Measurements from ENCODE around the gene FOXO6.
A peak's percentile ranks its signal among the peaks of the same experiment; 100 is the strongest.

Gene FOXO6

DNA sequence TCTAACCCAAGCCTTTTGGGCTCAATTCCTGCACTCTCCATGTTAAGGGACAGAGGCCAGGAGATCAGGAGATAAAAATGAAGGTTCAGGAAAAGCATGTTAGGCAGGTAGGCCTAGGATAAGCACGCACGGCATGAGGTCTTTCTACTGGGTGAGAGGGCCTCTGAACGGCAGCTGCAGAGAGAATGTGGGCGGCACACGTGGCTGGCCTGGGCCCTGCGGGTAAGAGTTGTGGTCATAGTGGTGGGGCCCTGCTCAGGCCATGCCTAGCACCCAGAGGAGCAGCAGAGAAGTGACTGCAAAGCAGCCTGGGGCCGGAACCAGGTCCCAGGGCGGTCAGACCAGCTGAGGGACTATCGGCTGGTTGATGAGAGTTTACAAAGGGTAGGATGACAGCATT lies 7.5 kb upstream of the FOXO6 start:
- DNase-seq, result no peak

DNA sequence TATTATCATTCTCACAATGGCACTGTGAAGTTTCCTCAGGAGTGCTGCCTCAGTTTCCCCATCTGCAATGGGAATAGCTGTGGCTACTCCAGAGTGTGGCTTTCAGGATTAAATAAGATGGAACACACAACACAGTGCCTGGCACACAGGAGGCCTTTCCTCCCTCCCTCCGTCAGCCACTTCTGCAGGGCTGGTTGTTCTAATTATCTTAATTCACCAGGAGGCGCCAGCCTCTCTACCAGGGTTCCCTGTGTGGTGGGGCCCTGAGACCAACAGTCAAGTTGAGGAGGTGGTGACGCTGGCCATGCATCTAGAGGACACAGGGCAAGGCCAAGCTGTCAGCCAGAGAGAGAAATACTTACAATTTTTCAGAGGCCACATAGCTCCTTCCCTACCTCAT lies 6.3 kb upstream of the FOXO6 start:
- DNase-seq, result no peak

DNA sequence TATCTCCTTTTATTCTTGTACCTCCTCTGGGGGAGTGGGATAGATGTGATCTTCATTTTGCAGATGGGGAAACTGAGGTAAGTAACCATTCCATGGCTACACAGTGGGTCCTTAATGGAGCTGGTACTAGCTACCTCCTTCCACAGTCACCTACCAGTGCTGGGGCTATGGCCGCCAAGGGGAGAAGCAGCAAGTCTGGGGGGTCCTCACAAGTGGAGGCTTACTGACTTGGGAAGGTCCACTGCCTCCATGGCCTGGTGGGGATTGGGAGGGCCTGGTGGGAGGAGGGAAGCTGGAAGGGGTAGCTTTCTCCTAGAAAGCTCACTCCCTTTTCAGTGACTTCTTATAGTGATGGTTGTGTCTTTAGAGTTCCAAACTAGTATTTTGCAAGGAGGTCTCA lies 5.9 kb upstream of the FOXO6 start:
- no peak for DNase-seq

DNA sequence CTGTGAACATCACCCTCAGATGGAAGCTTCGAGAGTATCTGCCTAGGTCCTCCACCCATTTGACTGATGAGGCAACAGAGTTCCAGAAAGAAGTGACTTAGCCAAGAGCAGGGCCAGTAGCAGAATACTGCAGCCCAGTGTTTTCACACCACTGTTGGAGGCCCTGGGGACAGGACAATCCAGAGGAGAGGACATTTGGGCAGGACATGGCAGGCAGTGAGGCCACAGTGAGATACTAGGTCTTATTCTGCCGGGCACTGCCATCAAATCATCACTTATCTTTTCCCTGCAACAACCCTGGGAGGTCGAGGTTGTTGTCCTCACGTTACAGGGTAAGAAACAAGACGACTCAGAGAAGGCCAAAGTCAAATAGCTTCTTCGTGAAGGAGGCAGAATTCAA lies 5.5 kb upstream of the FOXO6 start:
- DNase-seq, result no peak

DNA sequence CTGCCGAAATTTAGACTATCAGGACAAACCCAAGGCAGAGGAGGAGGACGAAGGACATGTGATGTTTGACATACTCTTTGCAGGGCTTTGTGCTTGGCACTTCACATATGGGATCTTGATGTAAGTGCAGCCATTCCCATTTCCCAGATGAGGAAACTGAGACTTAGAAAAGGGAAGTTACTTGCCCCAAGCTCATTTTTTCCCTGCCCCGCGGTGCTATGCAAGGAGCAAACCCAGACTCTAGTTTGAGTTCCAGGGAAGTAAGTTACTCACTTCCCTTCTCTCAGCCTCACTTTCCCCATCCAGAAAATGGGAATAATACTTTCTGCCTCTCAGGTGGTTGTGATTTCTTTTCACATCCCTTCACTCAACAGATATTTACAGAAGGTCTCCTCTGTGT lies 4.5 kb upstream of the FOXO6 start:
- no peak for DNase-seq

DNA sequence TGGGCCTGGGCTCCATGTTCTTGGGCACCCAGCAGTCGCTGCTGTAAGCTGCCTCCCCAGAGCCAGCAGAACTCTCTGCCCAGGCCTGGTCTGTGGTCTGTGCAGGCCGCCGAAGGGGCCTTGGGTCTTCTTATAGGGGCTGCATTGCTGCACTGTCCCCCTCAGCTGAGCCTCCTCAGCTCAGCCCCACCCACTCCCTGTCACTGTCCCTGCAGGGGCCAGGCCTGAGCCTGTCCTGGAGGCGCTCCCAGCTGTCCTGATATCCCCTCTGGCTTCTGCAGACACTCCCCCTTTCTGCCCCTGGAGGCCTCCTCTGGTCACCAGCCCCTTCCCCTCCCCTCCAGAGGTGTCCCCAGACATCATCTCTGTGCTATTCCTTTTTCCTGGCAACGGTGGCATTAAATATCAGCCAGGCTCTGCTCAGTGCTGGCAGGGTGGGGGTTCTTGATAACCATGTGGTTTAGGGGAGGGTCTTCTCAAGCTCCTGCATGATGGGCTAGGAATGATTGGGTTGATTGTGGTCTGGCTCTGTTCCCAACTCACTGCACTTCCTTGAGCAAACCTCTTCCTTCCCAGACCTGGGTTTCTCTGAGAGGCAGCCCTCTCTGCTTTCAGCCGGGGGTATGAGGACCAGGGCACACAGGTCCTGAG lies 3.7 kb upstream of the FOXO6 start:
- DNase-seq, result no peak

DNA sequence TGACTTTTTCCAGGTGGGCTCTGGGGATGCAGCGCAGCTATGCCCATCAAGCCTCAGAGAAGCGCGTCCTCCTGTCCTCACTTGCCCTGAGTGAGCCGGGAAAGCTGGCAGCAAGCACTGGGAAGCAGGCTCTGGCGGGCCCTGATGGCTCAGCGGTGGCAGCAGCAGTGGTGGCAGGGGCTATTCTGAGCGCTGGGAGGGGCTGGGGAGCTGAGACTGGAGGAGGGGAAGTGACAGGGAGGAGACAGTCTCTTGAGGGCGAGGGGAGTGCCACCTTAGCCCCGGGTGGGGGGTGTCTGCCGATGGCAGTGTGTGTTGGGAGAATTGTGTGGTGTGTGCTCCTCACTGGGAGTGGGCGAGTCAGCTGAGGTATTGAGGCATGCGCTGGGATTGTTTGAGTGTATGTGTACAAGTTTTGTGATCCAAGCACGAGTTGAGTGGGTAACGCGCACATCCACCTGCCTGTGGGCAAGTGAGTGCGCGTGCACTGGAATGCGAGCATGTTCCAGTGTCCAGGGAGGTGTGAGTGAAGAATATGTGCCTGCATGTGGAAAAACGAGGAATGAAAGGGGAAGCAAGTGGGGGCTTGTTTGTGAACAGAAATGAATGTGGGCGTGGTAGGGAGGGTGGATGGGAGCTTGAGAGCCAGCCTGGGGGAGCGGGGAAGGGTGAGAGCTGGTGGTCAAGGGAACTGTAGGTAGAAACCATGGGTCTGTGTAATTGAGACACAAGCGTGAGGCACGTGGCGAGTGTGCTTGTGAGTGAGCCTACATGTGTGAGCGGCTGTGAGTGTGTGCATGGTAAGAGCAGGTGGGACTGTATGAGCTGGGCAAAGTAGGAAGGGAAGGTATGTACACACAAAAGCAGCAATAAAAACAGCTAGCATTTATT lies 2.9 kb upstream of the FOXO6 start:
- DNase-seq, result no peak

DNA sequence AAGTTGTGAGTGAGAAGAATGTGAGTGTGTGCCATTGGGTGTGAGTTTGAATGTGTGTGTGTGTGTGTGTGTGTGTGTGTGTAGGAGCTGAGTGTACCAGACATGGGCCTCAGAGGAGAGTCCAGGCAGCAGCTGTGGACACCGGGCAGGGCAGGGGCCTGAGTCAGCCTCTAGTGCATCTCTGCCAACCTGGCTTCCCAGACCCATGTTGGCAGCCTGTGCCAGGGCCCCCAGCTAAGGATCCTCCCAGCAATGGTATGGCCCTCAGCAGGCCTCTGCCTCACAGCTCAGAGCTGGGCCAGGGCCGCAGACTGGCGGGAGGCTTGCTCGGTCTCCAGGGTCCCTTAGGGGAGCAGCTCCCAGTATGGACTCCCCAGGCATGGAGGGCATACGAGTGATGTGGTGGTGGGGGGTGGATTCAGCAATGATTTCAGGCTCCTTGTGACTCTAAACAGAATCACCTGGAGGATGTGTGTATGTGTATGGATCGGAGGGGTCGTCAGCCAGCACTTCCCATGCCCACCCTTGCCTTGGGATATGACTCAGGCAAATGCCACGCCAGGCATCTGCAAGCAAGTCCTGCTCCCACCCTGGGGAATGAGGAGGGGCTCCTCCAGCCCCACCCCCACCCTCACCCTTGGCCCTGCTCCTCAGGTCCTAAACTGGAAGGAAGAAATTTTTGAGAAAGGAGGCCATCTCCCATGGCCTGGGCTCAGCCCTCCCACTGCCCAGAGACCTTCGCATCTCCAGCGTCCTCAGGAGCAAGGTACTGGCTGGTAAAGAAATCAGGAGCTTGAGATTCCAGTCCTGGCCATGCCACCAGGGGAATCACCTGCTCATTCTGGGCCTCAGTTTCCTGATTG lies 1.8 kb upstream of the FOXO6 start:
- DNase-seq, result no peak

DNA sequence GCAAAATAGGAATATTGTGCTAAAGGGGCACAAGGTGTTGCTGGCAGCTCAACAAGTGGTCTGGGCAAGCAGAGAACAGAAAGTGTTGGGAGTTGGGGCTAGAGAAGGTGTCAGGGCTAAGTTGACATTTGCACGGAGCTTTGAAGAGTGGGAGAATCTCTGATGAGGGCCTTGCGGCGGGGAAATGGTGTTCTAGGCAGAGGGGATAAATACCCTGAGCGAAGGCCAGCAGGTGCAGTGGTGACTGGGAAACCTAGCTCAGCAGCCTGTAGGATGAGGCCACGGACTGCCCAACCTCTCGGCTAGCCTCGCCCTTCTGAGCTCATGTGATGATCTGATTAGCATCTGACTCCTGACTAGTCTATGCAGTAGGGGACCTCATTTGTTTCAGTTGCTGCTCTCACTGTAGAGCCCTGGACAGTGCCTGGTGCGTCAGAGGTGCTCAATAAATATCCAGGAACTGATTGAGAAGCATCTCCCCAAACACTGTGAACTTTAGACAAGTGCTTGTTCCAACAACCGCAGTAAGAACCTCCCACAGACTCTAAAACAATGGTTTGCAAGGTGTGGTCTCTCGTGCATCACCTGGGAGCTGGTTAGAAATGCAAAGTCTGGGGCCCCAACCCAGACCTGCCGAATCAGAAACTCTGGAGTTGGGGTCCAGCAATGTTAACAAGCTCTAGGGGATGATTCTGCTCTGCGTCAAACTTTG lies 1.0 kb upstream of the FOXO6 start:
- DNase-seq, result no peak

DNA sequence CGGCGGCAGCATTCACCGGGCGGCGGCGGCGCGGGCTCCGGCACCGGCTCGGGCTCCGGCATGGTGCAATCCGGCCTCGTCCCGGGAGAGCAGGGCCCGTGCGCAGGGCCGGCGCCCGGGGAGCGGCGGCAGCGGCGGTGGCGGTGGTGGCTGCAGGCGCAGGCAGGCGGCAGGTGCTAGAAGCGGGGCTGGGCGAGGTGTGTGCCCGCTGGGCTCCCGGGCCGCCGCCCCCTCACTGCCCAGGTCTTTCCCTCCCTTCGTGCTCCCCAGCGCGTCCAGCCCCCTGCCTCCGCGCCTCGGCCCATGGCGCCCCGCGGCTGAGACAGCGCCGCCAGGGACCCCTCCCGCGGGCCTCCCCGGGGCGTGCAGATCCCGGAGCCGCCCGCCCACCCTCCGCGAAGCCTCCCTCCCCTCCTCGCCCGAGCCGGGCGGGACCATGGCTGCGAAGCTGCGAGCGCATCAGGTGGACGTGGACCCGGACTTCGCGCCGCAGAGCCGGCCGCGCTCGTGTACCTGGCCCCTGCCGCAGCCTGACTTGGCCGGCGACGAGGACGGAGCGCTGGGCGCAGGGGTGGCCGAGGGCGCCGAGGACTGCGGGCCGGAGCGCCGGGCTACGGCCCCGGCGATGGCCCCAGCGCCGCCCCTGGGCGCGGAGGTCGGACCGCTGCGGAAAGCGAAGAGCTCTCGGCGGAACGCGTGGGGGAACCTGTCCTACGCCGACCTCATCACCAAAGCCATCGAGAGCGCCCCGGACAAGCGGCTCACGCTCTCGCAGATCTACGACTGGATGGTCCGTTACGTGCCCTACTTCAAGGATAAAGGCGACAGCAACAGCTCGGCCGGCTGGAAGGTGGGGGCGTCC lies 492 bp downstream of the FOXO6 start:
- DNase-seq, result no peak

DNA sequence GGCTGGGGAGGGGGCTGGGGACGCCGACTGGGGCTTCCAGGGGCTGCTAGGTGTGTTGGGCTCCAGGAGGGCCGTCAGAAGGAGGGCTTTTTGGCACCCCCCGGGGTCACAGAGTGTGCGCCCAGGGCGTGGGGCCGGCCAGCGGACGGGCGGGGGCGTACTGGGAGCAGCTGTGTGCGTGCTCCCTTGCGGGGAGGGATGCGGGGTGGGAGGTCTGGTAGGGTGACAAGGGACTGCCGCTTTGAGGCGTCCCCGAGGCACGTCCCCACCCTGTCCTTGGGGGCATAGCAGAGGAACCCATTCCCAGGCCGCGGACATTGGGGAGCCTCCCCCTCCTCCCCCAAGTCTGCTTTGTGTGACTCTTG lies 1.1 kb downstream of the FOXO6 start:
- DNase-seq, result no peak

DNA sequence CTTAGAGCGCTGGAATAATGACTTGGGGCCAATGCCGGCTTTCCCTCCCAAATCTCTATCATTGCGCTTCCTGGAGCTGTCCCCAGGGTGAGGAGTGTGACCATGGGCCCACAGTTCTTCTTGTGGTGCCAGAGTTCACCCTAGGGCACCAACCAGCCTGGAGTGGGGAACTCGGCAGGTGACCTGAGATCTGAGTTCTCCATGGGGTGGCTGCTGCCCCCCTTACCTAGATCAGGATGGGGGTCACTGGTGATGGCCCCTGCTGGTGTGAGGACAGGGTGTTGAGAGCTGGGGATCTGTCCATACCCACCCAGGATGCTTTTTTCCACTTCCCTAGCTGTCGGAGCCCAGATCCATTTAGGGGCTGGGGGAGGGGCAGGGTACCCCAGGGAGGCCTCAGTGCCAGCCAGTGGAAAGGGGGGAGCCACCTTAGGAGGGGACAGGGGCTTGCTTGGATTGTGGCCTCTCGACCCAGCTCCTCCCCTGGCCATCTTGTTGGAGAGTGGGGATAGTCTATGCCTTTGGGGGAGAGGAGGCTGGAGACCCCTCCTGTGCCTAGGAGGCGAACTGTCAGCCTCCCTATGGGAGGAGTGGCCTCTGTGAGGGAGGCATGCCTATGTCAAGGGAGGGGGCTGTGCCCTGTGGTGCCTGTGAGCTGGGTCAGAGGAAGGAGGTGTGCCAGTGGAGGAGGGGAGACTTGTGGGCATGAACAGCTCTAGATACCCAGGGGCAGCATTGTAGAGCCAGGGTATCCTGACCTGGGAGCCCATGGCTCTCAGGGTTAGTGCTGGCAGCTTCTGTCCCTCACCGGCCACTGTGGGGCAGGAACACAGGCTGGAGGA lies 1.7 kb downstream of the FOXO6 start:
- no peak for DNase-seq

DNA sequence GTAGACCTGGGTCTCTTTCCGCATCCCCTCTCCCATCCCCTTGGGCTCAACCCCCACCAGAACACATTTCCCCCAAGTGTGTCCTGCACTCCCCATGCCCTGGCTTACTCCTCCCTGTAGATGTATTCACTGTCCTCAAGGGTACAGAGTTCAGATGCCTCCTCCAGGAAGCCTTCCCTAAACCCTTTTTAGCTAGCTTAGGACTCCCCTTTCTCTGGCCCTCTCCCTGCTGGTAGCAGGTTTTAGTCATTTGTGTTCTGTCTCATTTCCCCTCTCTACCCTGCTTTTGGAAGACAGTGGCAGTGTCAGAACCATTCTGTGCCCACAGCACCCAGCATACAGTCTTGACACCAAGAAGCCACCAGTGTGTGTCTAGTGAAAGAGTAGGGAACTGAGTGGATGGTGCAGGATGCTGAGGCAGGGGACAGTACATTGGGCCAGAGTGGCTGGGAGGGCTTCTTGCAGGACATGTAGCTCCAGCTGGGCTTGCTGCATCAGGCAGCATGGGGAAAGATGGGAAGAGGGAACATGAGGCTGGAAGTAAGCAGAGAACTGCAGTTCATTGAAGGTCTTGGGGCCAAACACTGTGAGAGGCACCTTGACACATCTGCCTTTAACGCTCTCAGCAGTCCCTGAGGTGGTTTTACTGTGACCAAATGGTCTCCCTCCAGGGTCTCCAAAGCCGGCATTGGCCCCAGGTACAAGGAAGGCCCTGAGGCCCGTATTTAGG lies 2.5 kb downstream of the FOXO6 start:
- no peak for DNase-seq

DNA sequence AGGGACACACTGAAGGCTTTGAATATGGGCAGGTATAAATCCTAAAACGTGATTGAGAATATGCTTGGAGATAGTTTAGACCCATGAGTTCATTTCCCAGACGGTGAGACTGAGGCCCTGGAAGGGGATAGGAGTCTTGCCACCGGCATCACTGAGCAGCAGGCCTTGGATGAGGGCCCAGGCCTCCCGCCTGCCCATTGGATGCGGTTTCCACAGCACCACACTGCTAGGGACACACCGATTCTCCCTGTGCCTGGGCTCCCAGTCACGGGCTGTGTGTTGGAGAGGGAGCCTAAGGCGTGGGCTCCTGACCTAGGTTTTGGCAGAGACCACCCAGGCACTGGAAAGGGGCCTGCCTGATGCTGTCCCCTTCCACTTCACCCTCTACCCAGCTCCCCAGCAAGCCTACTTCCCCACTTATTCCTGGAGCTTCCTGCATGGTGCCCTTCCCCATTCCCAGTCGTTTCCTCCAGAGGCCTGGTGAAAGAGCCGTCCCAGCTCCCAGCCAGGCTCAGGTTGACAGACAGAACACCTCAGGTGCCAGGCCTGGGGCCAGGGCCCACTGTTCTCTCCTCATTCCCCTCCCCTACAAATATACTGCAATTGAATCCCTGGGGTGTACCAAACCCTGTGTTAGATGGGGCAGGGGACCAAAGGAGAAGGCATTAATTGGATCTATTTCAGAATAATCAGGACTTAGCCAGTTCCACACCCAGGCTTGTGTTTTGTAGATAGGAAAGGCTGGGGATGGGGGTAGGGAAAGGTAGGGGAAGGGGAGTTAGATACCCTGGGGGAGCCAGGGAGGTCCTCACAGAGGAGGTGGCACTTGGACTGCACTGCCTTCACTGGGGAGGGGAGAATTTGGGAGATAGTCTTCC lies 3.4 kb downstream of the FOXO6 start:
- DNase-seq, result no peak

DNA sequence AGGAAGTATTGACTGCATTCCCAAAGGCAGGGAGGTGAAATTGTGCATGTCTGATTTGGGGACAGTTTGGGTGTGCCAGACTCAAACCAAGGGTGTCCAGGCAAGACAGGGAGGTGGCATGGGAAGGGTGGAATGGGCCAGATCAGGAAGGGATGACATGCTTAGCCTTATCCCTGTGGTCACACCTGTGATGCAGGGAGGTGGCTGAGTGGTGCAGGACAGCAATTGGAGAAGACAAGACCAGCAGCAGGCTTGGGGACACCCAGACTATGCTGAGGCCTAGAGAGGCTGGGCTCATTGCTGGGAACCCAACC lies 4.0 kb downstream of the FOXO6 start:
- DNase-seq, result no peak

DNA sequence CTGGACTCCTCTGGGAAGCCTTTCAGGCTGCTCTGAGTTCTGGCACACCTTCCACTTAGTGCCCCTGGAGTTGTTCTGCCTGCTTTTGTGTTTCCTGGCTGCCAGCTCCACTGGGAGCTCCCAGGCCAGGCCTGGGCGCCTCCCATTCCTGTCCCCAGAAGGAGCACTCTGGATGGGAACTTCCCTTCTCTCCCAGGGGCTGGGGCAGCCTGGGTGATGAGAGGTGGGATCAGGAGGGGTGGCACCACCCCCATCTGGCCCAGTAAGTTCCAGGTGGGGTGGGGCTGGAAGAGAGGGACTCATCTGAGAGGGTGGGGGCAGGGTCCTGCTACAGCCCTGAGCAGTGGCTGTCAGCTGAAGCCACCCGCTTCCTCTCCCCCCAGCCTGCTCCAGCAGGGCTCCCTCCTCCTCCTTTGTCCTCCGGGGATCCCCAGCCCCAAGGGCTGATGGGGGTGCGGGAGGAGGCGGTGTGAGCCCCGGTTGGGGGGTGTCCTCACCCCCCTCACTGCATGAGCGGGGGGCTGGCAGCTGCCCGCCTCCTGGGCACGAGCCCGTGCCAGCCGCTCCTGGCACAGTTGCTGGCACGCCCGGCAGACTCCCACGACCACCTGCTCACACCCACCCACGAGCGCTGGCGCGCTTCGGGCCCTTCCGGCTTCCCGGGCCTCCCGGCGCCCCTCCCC lies 4.7 kb downstream of the FOXO6 start:
- DNase-seq, result no peak

DNA sequence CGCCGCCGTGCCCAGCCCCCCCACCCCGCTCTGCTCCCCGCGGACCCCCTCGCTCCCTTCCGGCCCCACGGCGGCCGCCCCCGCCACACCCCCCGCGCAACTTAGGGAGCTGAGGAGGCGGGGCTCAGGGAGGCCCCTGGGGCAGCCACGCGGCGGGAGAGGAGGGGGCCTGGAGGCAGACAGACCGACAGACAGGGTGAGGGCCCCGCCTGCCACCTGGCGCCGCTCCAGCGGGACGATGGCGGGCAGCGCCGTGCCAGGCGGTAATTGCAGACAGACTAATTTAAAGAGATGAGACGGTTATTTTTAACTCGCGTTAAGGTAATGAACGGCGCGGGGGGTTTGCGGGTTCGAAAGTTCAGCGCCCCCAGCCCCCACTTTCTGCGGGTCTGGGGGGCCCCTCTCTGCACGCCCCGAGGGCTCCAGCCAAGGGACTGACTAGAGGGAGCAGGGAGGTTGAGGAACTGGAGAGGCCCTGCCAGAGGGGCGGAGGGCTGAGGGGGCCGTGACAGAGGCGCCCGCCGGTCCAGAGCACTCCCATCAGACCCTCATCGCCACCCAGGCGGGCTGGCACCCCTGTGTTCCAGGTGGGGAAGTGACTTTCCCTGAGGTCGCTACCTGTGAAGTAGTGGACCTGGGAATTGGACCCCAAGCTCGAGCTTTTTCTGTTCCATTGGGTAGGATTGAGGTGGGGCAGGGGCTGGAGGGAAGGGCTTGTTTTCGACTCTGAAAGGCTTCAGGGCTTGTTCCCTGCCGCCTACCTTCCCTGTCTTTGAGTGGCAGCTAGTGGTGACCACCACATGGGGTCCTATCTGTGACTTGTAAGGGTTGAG lies 5.4 kb downstream of the FOXO6 start:
- peak; percentile 29 for DNase-seq

DNA sequence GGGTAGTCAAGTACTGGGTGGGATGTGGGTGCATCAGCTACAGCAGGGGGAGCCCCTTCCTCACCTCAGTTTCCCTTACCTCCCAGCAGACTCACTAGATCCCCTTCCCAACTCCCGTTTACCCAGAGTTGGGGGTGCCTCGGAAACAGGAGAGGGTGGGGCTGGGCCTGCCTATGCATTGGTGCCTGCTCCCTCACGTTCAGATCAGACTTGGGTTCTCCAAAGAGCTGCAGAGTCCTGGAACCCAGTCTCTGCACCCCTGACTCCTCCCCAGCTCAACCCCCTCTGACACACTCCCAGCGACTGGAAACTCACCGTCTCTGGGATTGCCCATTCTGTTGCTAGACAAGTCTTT lies 6.0 kb downstream of the FOXO6 start:
- DNase-seq, result no peak
